Brain microvascular endothelial cell (primary cell): ENCODE measurements around the gene NRXN3.

Source experiments
- DNase-seq: peaks from one replicate; pipeline ENCODE4 v3.0.0-alpha.2; 2020
- H3K27ac ChIP-seq: fragments of 250-450 bp; sonication (Bioruptor Pico); 2 replicates; pipeline ENCODE4 v1.5.1; 2020; ENCODE audit warnings: mild to moderate bottlenecking, moderate library complexity
- H3K27me3 ChIP-seq: fragments of 250-450 bp; sonication (Bioruptor Pico); replicated peaks from 2 replicates; pipeline ENCODE4 v1.5.1; 2020; ENCODE audit warnings: mild to moderate bottlenecking
- H3K36me3 ChIP-seq: fragments of 250-450 bp; sonication (Bioruptor Pico); replicated peaks from 2 replicates; pipeline ENCODE4 v1.5.1; 2020; ENCODE audit warnings: mild to moderate bottlenecking
- H3K4me3 ChIP-seq: 2 replicates; pipeline ENCODE4 v1.5.1; 2011; ENCODE audit warnings: low read depth, mild to moderate bottlenecking, control low read depth, low read length, moderate library complexity
- in situ Hi-C: cut with HindIII; loops from 2 replicates; pipeline ENCODE4 v1.10.0; 2017; ENCODE audit warnings: low sequenced_read_pairs, low pct_ligation_motif_present
- TF ChIP-seq, protein P1 (sequence below): IDR thresholded peaks from 2 replicates; pipeline ENCODE4 v1.5.1; 2011; ENCODE audit warnings: low read depth, mild to moderate bottlenecking, moderate library complexity, low read length, control low read depth, inconsistent platforms; ENCODE audit errors: missing control alignments

NRXN3 gene

DNA sequence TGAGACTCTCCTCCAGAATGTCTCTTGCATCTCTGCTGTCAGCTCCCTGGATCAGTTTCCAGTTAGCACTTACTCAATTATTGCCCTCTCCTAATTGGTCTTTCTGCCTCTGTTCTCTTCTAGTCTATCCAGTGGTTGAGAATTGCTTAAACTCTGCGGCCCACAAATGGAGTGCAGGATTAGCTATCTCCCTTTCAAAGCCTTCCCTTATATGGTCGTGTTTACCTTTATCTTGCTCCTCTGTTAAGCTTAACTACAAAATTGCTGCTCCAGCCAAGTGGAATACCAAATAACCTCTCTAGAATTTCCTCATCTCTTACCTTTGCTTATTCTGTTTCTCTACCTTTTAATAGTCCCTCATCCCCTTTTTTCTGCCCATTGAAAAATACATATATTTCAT, 132.7 kb downstream of the NRXN3 start:
- no peaks in the 10 kb centered on the region for H3K27me3 ChIP-seq
- TF ChIP-seq, protein P1, sequence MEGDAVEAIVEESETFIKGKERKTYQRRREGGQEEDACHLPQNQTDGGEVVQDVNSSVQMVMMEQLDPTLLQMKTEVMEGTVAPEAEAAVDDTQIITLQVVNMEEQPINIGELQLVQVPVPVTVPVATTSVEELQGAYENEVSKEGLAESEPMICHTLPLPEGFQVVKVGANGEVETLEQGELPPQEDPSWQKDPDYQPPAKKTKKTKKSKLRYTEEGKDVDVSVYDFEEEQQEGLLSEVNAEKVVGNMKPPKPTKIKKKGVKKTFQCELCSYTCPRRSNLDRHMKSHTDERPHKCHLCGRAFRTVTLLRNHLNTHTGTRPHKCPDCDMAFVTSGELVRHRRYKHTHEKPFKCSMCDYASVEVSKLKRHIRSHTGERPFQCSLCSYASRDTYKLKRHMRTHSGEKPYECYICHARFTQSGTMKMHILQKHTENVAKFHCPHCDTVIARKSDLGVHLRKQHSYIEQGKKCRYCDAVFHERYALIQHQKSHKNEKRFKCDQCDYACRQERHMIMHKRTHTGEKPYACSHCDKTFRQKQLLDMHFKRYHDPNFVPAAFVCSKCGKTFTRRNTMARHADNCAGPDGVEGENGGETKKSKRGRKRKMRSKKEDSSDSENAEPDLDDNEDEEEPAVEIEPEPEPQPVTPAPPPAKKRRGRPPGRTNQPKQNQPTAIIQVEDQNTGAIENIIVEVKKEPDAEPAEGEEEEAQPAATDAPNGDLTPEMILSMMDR, result no peak
- H3K36me3 ChIP-seq, result no peaks in the 10 kb centered on the region
- in situ Hi-C loops, result no loop called here
- H3K4me3 ChIP-seq, result no peak overlapping the region
- H3K27ac ChIP-seq, result no peak overlapping the region
- DNase-seq, result no peak

DNA sequence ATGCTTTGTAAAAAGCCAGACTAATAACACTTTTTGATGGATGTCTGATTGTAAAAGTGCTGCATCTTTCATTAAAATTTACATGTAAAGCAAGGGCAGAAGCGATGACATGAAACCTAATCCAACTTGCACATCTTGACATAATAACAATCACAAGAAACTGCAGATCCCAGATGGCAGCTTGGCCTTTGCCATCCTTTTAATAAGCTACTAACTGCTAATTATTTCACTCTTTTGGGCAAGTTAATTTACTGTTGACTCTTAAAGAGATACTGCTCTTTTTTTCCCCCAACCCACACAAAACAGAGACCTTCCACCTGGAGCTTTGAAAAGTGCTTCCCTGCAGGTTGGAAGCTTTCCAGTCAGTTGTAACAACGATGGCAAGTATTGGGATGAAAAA, 137.5 kb downstream of the NRXN3 start:
- TF ChIP-seq, protein P1, result no peak
- Histone ChIP-seq H3K27ac (no peak overlapping the region), H3K4me3 (no peak overlapping the region), H3K27me3 (no peaks in the 10 kb centered on the region), H3K36me3 (no peaks in the 10 kb centered on the region)
- in situ Hi-C loops, result no loop called here
- DNase-seq, result no peak

DNA sequence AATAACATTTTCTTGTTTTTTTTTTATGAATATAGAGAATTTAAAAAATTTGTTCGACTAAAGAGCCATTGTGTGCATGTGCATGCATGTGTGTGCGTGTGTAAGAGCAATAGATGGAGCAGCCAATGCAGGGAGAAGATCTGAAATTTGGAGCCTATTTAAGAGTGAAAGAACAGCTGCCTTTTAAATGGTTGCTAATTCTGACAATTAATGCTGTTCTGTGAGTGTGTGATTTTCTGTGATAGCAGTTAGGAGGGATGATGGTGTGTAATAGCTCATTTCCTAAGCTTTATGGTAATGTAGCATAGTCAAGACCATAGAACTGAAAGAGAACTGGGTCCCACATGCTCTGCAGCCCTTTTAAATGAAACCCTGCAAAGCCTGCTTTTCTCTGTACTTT, 137.9 kb downstream of the NRXN3 start:
- in situ Hi-C loops, result no loop called here
- DNase-seq, result no peak
- no peak overlapping the region for H3K4me3 ChIP-seq
- no peaks in the 10 kb centered on the region for H3K36me3 ChIP-seq
- H3K27ac ChIP-seq, result no peak overlapping the region
- no peaks in the 10 kb centered on the region for H3K27me3 ChIP-seq
- TF ChIP-seq, protein P1, result no peak

DNA sequence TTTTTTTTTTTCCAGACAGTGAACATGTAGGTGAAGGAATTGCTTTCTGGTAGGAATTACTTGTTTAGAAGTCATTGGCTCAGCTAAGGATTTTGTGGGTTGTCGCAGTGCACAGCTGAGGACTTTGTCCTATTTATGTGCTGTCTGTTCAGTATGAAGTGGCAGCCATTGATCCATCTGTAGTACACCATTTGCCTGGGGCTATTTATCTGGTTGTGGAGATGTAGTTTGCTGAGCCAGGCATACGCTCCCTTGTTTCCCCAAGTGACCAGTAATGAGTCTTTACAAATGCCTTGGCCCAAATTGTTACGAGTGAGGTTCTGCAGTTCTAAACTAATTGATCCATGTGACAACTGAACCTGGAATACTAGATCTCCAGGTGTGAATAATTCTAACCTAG, 140.1 kb downstream of the NRXN3 start:
- TF ChIP-seq, protein P1, result no peak
- in situ Hi-C loops, result no loop called here
- DNase-seq, result no peak
- H3K27ac ChIP-seq, result no peak overlapping the region
- no peaks in the 10 kb centered on the region for H3K27me3 ChIP-seq
- H3K4me3 ChIP-seq, result no peak overlapping the region
- no peaks in the 10 kb centered on the region for H3K36me3 ChIP-seq

DNA sequence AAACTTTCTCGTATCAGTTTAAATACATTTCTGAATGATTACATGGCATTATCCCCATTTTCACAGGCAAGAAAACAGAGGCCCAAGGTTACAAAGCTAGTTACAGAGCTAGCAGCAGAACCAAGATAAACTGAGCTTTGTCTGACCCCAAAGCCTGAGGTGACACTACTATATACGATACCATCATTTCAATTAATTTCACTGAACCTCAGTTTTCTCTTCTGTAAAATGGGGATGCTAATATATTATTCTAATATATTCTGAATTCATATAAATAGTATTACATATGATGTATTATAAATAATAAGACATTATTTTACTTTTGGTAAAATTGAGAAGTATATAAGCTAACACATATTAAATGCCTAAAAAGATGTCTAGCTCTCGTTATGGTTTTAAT, 143.3 kb downstream of the NRXN3 start:
- Histone ChIP-seq H3K36me3 (no peaks in the 10 kb centered on the region), H3K4me3 (no peak overlapping the region), H3K27me3 (no peaks in the 10 kb centered on the region), H3K27ac (no peak overlapping the region)
- in situ Hi-C loops, result no loop called here
- TF ChIP-seq, protein P1, result no peak
- DNase-seq, result no peak

DNA sequence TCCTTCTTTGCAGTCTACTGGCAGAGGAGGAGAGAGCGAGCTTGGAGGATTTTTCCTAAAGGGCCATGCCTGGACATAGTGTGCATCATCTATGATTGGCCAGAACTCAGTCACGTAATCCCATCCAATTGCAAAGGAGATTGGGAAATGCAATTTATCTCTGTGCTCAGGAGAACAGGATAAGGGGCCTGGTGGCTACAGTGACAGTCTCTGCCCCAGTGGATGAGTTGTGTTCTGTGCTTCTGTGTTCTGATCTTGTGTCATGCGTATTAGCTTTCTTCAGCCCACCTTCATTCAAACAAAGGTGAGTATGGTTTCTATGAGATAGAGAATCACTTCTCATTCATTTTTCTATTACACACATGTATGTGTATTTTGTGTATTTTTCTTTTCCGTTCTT, 144.3 kb downstream of the NRXN3 start:
- DNase-seq, result no peak

More for the DNA sequence above, 144.3 kb downstream of the NRXN3 start:
- Histone ChIP-seq H3K27ac (no peak overlapping the region), H3K27me3 (no peaks in the 10 kb centered on the region), H3K4me3 (no peak overlapping the region), H3K36me3 (no peaks in the 10 kb centered on the region)
- TF ChIP-seq, protein P1, result no peak
- in situ Hi-C loops, result no loop called here
